Ectodermal cell (in vitro differentiated cells): ENCODE measurements around the gene SPOCK1.

Experiments
- H3K27ac ChIP-seq: 2 replicates; pipeline ENCODE4 v1.7.0; 2013; ENCODE audit warnings: mild to moderate bottlenecking, low read depth, low read length; ENCODE audit not compliant: insufficient read depth, poor library complexity, severe bottlenecking
- H3K27me3 ChIP-seq: 2 replicates; pipeline ENCODE4 v1.7.0; 2013; ENCODE audit warnings: mild to moderate bottlenecking, low read length; ENCODE audit not compliant: insufficient read depth, control insufficient read depth, poor library complexity, severe bottlenecking
- H3K36me3 ChIP-seq: one replicate; pipeline ENCODE4 v1.7.0; 2013; ENCODE audit warnings: low read length; ENCODE audit not compliant: control insufficient read depth, insufficient read depth
- H3K4me1 ChIP-seq: one replicate; pipeline ENCODE4 v1.7.0; 2013; ENCODE audit warnings: low read length; ENCODE audit not compliant: control insufficient read depth, insufficient read depth
- H3K4me3 ChIP-seq: 2 replicates; pipeline ENCODE4 v1.7.0; 2013; ENCODE audit warnings: low read depth, low read length, control low read depth; ENCODE audit not compliant: insufficient read depth
- H3K9me3 ChIP-seq: 2 replicates; pipeline ENCODE4 v1.7.0; 2013; ENCODE audit warnings: mild to moderate bottlenecking, low read length, moderate library complexity; ENCODE audit not compliant: control insufficient read depth
- WGBS, 2 experiments: methylation state at CpG; one replicate each; pipeline ENCODE4 v1.1.7; 2013; ENCODE audit warnings: missing lambda C conversion rate in 2 of 2; 5-methylcytosine and 5-hydroxymethylcytosine counted together

SPOCK1 gene

DNA sequence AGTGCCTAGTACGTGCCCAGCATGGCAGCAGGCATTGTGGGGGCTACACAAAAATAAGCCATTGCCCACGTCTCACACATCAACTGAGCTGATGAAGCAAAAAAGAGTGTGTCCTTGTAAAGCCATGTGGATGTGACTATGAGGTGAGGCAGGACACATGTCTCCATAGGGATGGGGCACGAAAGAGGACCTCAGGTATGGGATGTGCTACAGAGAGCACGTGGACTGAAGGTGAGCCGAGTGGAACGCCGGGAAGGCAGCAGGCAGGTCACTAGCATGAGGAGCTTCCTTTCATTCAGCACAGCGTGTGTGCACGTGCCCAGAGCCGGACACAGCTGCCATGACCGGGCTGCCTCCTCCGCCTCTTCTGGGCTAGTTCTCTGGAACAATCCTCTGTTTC, 429.8 kb downstream of the SPOCK1 start:
- H3K4me3 ChIP-seq = no peak overlapping the region
- WGBS, 2 experiments = 93 to 95% methylated on average over 12 of the region's 12 CpGs
- no peaks in the 10 kb centered on the region for H3K9me3 ChIP-seq
- no peaks in the 10 kb centered on the region for H3K27me3 ChIP-seq
- H3K27ac ChIP-seq = no peak overlapping the region
- H3K4me1 ChIP-seq = no peaks in the 10 kb centered on the region
- H3K36me3 ChIP-seq = no peaks in the 10 kb centered on the region

DNA sequence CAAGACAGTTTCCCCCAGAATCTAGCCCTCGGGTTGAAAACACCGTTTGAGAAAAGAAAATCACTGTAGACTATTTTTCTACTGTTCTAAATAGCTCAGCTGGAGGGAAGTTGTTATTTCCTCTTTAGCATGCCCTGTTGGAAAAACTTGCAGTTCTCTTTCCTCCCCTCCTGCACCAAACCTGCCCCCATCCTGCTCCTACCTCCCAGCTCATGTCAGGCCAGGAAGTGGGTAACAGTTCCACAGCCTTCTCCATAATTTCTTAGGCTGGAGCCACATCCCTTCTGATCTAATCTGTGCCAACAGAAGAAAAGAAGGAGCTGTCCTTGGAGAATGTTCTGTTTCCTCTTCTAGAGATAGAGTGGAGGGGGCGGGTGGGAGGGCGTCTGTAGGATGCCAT, 437.7 kb downstream of the SPOCK1 start:
- H3K4me1 ChIP-seq = no peaks in the 10 kb centered on the region
- H3K27me3 ChIP-seq = no peaks in the 10 kb centered on the region
- WGBS, 2 experiments = 66 to 91% methylated on average over 2 to 4 of the region's 4 CpGs
- no peaks in the 10 kb centered on the region for H3K9me3 ChIP-seq
- no peak overlapping the region for H3K4me3 ChIP-seq
- H3K36me3 ChIP-seq = no peaks in the 10 kb centered on the region
- no peak overlapping the region for H3K27ac ChIP-seq

GRCh38 chr5:137058089-137058488, 441.0 kb downstream of the SPOCK1 start:
- Histone ChIP-seq H3K36me3 (no peaks in the 10 kb centered on the region), H3K4me1 (no peaks in the 10 kb centered on the region), H3K27me3 (no peaks in the 10 kb centered on the region), H3K27ac (no peak overlapping the region), H3K9me3 (no peaks in the 10 kb centered on the region), H3K4me3 (no peak overlapping the region)
- WGBS, 2 experiments = 94 to 98% methylated on average over 4 of the region's 4 CpGs

- no peaks in the 10 kb centered on the region for H3K27me3 ChIP-seq
- H3K9me3 ChIP-seq = no peaks in the 10 kb centered on the region
- no peaks in the 10 kb centered on the region for H3K4me1 ChIP-seq
- H3K27ac ChIP-seq = no peak overlapping the region
- H3K4me3 ChIP-seq = no peak overlapping the region
- WGBS, 2 experiments = 93 to 98% methylated on average over 2 of the region's 2 CpGs
- no peaks in the 10 kb centered on the region for H3K36me3 ChIP-seq
These were observed 442.4 kb downstream of the SPOCK1 start for GRCh38 chr5:137056676-137057075.

- Histone ChIP-seq H3K4me1 (no peaks in the 10 kb centered on the region), H3K4me3 (no peak overlapping the region), H3K27ac (no peak overlapping the region), H3K36me3 (no peaks in the 10 kb centered on the region), H3K9me3 (no peaks in the 10 kb centered on the region), H3K27me3 (no peaks in the 10 kb centered on the region)
- 96 to 98% methylated on average over 2 of the region's 2 CpGs for WGBS, 2 experiments
These were observed 443.8 kb downstream of the SPOCK1 start for GRCh38 chr5:137055271-137055872.

DNA sequence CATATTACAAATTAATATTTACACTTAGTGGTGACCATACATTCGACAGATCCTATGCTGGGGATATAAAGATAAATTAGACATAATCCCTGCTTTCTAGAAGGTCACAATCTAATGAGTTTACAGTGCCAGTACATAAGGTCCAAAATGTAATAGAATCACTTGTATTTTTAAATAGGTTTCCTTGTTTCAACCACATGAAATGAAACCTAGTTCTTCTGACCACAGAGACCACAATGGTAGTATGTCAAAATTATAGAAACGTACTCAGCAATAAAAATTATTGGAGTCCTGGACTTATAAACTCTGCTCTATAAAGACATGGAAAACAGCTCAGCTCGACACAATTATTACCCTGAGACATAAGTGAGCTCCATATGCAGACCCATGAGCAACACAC, 444.3 kb downstream of the SPOCK1 start:
- H3K4me3 ChIP-seq = no peak overlapping the region
- H3K27ac ChIP-seq = no peak overlapping the region
- H3K36me3 ChIP-seq = no peaks in the 10 kb centered on the region
- 82 to 88% methylated on average over 2 to 3 of the region's 3 CpGs for WGBS, 2 experiments
- H3K9me3 ChIP-seq = no peaks in the 10 kb centered on the region
- H3K4me1 ChIP-seq = no peaks in the 10 kb centered on the region
- H3K27me3 ChIP-seq = no peaks in the 10 kb centered on the region

- H3K27me3 ChIP-seq = no peaks in the 10 kb centered on the region
- no peaks in the 10 kb centered on the region for H3K9me3 ChIP-seq
- no peak overlapping the region for H3K27ac ChIP-seq
- no peaks in the 10 kb centered on the region for H3K4me1 ChIP-seq
- no peak overlapping the region for H3K4me3 ChIP-seq
- no peaks in the 10 kb centered on the region for H3K36me3 ChIP-seq
- WGBS, 2 experiments = 84 to 88% methylated on average over 1 of the region's 1 CpG
These were observed 444.8 kb downstream of the SPOCK1 start for GRCh38 chr5:137054335-137054734.

- WGBS, 2 experiments = 86 to 97% methylated on average over 3 of the region's 3 CpGs
These were observed 448.0 kb downstream of the SPOCK1 start for GRCh38 chr5:137051161-137051560.

DNA sequence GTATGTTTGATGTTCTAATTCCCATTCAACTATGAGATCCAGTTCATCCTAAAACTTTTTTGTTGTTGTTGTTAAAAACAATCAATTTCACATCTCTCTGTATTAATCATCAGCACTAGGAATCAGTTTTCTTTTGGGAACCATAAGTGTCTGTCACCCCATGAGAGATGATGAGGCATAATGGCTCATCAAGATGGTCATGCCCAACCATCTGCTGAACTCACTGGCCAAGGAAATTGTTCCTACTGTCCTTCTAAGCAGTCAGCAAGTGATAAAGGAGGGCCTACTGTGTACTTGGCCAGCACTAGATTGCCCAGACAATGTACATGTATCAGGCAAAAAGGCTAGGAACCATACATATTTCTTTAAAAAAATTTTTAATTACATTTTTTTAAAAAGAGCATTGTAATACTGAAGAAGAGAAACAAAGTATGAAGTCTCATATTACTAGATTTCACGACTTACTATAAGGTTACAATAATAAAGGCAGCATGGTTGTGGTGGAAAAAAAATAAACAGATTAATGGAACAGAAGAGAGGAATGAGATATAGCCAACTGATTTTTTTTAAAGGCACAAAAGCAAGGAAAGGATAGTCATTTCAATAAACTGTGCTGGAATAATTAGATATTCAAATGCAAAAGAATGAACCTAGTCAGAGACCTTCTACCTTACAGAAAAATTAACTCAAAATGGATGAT, 458.3 kb downstream of the SPOCK1 start:
- 100% methylated on average over 1 of the region's 1 CpG for WGBS, 2 experiments
- Histone ChIP-seq H3K27ac (no peak overlapping the region), H3K4me1 (peaks cover 10% of the 10 kb centered on the region), H3K36me3 (no peaks in the 10 kb centered on the region), H3K27me3 (no peaks in the 10 kb centered on the region), H3K4me3 (no peak overlapping the region), H3K9me3 (no peaks in the 10 kb centered on the region)

More at GRCh38 chr5:137051161-137051560, 448.0 kb downstream of the SPOCK1 start:
- H3K4me1 ChIP-seq = no peaks in the 10 kb centered on the region
- no peaks in the 10 kb centered on the region for H3K9me3 ChIP-seq
- H3K27me3 ChIP-seq = no peaks in the 10 kb centered on the region
- no peak overlapping the region for H3K4me3 ChIP-seq
- H3K27ac ChIP-seq = no peak overlapping the region
- no peaks in the 10 kb centered on the region for H3K36me3 ChIP-seq

DNA sequence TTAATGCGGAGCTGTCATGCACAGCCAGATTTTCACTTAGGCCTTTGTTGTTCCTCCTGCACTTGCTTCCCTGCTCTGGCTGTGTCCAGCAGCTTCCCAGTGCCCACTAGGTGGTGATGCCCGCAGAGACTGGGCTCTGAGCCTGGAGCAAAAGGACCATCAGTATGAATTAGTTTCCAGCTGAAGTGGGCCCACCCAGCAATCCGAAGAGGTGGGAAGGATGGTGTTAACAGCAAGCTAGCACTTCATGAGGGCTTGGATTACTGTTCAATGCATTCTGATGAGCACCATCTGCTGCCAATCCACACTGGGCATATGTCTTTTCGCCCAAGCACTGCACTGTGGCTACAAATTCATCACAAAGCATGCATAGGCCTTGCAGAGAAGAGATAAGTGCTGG, 459.1 kb downstream of the SPOCK1 start:
- Histone ChIP-seq H3K27me3 (no peaks in the 10 kb centered on the region), H3K27ac (no peak overlapping the region), H3K4me1 (peaks cover 15% of the 10 kb centered on the region), H3K36me3 (no peaks in the 10 kb centered on the region), H3K4me3 (no peak overlapping the region), H3K9me3 (no peaks in the 10 kb centered on the region)
- 93 to 94% methylated on average over 4 of the region's 4 CpGs for WGBS, 2 experiments
